ENCODE measurements around the gene KCTD17. TPM values are rescaled to one million over a fixed set of nuclear protein-coding genes. Genes with fewer than 3 reads are reported as not detected.

Gene KCTD17
- total RNA-seq, 3 donors from 2014 or later = 8.2 to 17.4 (median 11.1) TPM

- Histone ChIP-seq H3K4me3 (no peak overlapping the region), H3K9me3 (no peaks in the 10 kb centered on the region), H3K27me3 (no peaks in the 10 kb centered on the region), H3K36me3 (no peaks in the 10 kb centered on the region), H3K4me1 (no peaks in the 10 kb centered on the region), H3K27ac (no peak overlapping the region)
- no peak for DNase-seq (ENCODE audit: low spot score in 2 of 2)
- intact Hi-C loops (cut with DNase I; ENCODE audit: low total_unique reads) = no loop called here
- TF ChIP-seq POLR2A (IDR thresholded peaks at IDR 0.05) (no peak), POLR2AphosphoS5 (IDR thresholded peaks at IDR 0.05) (no peak)
- TF ChIP-seq, protein P1, sequence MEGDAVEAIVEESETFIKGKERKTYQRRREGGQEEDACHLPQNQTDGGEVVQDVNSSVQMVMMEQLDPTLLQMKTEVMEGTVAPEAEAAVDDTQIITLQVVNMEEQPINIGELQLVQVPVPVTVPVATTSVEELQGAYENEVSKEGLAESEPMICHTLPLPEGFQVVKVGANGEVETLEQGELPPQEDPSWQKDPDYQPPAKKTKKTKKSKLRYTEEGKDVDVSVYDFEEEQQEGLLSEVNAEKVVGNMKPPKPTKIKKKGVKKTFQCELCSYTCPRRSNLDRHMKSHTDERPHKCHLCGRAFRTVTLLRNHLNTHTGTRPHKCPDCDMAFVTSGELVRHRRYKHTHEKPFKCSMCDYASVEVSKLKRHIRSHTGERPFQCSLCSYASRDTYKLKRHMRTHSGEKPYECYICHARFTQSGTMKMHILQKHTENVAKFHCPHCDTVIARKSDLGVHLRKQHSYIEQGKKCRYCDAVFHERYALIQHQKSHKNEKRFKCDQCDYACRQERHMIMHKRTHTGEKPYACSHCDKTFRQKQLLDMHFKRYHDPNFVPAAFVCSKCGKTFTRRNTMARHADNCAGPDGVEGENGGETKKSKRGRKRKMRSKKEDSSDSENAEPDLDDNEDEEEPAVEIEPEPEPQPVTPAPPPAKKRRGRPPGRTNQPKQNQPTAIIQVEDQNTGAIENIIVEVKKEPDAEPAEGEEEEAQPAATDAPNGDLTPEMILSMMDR (IDR thresholded peaks at IDR 0.05) = no peak
These were observed 43.2 kb upstream of the KCTD17 start for GRCh38 chr22:37008365-37008764.

DNA sequence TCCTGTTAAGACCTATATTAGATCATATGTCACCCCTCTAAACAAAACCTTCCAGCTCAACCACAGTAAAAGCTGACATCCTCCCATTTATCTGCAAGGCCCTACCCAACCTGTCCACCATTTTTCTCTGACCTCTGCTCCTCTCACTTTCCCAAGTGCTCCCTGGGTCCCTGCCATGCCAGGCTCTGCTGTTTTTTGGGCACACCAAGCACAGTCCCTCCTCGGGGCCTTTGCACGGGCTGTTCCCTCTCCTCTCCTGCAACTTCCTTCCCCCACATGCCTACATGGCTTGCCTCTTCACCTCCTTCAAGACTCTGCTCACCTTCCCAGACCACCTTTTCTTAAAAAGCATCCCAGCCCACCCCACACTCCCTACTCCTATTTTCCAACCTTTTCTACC is 42.1 kb upstream of the KCTD17 start:
- intact Hi-C loops (cut with DNase I; ENCODE audit: low total_unique reads) = no loop called here
- Histone ChIP-seq H3K27me3 (no peaks in the 10 kb centered on the region), H3K9me3 (no peaks in the 10 kb centered on the region), H3K4me1 (no peaks in the 10 kb centered on the region), H3K4me3 (no peak overlapping the region), H3K27ac (no peak overlapping the region), H3K36me3 (no peaks in the 10 kb centered on the region)
- TF ChIP-seq POLR2A (IDR thresholded peaks at IDR 0.05) (no peak), POLR2AphosphoS5 (IDR thresholded peaks at IDR 0.05) (no peak)
- TF ChIP-seq, protein P1 (IDR thresholded peaks at IDR 0.05) = no peak
- no peak for DNase-seq (ENCODE audit: low spot score in 2 of 2)

- Histone ChIP-seq H3K27ac (no peak overlapping the region), H3K9me3 (no peaks in the 10 kb centered on the region), H3K36me3 (no peaks in the 10 kb centered on the region), H3K4me1 (no peaks in the 10 kb centered on the region), H3K27me3 (no peaks in the 10 kb centered on the region), H3K4me3 (no peak overlapping the region)
- no peak for DNase-seq (ENCODE audit: low spot score in 2 of 2)
- intact Hi-C loops (cut with DNase I; ENCODE audit: low total_unique reads) = no loop called here
- TF ChIP-seq POLR2AphosphoS5 (IDR thresholded peaks at IDR 0.05) (no peak), POLR2A (IDR thresholded peaks at IDR 0.05) (no peak)
- TF ChIP-seq, protein P1 (IDR thresholded peaks at IDR 0.05) = no peak
These were observed 41.4 kb upstream of the KCTD17 start for GRCh38 chr22:37010174-37010573.

GRCh38 chr22:37010976-37011375 is 40.6 kb upstream of the KCTD17 start:
- Histone ChIP-seq H3K4me3 (no peak overlapping the region), H3K27me3 (no peaks in the 10 kb centered on the region), H3K9me3 (no peaks in the 10 kb centered on the region), H3K27ac (no peak overlapping the region), H3K36me3 (no peaks in the 10 kb centered on the region), H3K4me1 (no peaks in the 10 kb centered on the region)
- TF ChIP-seq POLR2AphosphoS5 (IDR thresholded peaks at IDR 0.05) (no peak), POLR2A (IDR thresholded peaks at IDR 0.05) (no peak)
- TF ChIP-seq, protein P1 (IDR thresholded peaks at IDR 0.05) = no peak
- no peak for DNase-seq (ENCODE audit: low spot score in 2 of 2)
- intact Hi-C loops (cut with DNase I; ENCODE audit: low total_unique reads) = no loop called here

DNA sequence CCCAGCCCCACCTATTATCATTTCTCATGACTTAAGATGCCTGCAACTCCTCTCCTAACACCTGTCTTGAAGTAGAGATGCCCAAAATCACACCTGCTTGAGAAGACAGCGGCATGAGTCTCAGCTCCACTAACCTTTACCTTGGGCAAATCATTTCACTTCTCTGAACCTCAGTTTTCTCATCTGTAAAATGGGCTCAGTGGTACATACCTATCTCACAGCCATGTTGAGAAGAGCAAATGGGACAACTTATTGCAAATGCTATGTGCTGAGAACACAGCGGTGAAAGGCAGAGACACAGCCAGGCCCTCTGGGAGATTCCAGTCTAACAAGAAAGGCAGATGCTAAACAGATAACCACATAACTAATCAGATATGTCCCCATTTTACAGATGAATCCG is 40.1 kb upstream of the KCTD17 start:
- no peaks in the 10 kb centered on the region for H3K9me3 ChIP-seq
- no peak for DNase-seq (ENCODE audit: low spot score in 2 of 2)
- intact Hi-C loops (cut with DNase I; ENCODE audit: low total_unique reads) = no loop called here
- no peak overlapping the region for H3K27ac ChIP-seq
- H3K36me3 ChIP-seq = no peaks in the 10 kb centered on the region
- H3K27me3 ChIP-seq = no peaks in the 10 kb centered on the region
- TF ChIP-seq POLR2A (IDR thresholded peaks at IDR 0.05) = no peak
- TF ChIP-seq, protein P1 (IDR thresholded peaks at IDR 0.05) = no peak
- TF ChIP-seq POLR2AphosphoS5 (IDR thresholded peaks at IDR 0.05) = no peak
- no peaks in the 10 kb centered on the region for H3K4me1 ChIP-seq
- no peak overlapping the region for H3K4me3 ChIP-seq
